ENCODE measurements around the gene HCAR2. TPM values are rescaled to one million over a fixed set of nuclear protein-coding genes. Genes with fewer than 3 reads are reported as not detected.
"Not testable (repeated sequence)": the region's sequence is repeated elsewhere in the genome, so short reads cannot be mapped to it uniquely, and the experiment has no call there.

Gene HCAR2
- total RNA-seq, 4 donors from 2014 or later = 0.18 TPM; not detected in 3

DNA sequence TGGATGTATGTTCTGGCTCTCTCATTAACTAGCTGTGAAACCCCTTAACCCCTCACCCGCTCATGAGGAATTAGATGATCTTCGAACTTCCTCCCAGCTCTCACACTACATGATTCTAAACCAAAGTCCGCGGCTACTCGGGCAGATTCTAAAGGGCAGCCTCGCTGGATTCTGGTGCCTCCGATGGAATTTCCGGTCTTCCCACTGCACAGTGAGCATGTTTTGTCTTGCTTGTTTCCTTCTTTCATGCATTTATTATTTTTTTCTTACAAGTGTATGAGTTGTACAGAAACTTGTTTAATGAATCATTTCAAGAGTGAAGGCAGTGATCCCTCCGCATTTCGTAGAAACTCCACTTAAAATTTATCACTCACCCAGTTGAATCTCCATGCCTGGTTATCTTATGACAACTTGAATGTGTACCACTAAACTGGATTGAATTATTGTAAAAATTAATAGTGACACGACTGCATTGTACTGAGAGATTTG, 17.9 kb upstream of the HCAR2 start:
- TF ChIP-seq, protein P1, sequence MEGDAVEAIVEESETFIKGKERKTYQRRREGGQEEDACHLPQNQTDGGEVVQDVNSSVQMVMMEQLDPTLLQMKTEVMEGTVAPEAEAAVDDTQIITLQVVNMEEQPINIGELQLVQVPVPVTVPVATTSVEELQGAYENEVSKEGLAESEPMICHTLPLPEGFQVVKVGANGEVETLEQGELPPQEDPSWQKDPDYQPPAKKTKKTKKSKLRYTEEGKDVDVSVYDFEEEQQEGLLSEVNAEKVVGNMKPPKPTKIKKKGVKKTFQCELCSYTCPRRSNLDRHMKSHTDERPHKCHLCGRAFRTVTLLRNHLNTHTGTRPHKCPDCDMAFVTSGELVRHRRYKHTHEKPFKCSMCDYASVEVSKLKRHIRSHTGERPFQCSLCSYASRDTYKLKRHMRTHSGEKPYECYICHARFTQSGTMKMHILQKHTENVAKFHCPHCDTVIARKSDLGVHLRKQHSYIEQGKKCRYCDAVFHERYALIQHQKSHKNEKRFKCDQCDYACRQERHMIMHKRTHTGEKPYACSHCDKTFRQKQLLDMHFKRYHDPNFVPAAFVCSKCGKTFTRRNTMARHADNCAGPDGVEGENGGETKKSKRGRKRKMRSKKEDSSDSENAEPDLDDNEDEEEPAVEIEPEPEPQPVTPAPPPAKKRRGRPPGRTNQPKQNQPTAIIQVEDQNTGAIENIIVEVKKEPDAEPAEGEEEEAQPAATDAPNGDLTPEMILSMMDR (IDR thresholded peaks at IDR 0.05 in 4 of 5, conservative IDR thresholded peaks at IDR 0.05 in 1 of 5) = no peak
- TF ChIP-seq POLR2A (IDR thresholded peaks at IDR 0.05) = no peak
- in situ Hi-C loops (cut with MboI; ENCODE audit: low sequenced_read_pairs in 4 of 4) = no loop called here
- H3K9me3 ChIP-seq = no peaks in the 10 kb centered on the region
- no peaks in the 10 kb centered on the region for H3K36me3 ChIP-seq
- H3K4me3 ChIP-seq = no peak overlapping the region
- ATAC-seq (no peak), DNase-seq (no peak)
- intact Hi-C loops (cut with DNase I; ENCODE audit: low total_unique reads) = no loop called here
- no peaks in the 10 kb centered on the region for H3K27me3 ChIP-seq
- no peak overlapping the region for H3K27ac ChIP-seq
- H3K4me1 ChIP-seq = no peaks in the 10 kb centered on the region

DNA sequence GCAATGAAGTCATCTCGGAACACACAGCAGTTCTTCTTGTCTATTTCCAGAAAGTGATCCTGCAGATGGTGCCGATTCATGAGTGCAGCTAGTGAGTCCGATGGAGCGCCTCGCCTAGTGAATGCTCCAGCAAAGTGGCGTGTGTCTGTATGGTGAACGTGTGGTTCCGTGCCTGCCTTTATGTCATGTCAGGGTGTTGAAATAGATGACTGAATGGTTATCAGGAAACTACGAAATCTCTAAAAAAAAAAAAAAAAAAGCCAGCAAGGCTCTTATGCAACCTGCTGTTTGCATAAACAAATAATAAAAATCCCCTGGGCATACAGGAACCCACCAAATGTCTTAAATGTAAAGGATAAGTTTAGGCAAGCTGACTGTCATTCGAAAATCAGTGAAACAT, 13.5 kb upstream of the HCAR2 start, which contains the start of gene HCAR3:
HCAR3 (minus strand) TSS at position 154 of the 400 bp plus-strand sequence; CDS start at position 80, 74 bp downstream.
- in situ Hi-C loops (cut with MboI; ENCODE audit: low sequenced_read_pairs in 4 of 4) = not testable (repeated sequence)

DNA sequence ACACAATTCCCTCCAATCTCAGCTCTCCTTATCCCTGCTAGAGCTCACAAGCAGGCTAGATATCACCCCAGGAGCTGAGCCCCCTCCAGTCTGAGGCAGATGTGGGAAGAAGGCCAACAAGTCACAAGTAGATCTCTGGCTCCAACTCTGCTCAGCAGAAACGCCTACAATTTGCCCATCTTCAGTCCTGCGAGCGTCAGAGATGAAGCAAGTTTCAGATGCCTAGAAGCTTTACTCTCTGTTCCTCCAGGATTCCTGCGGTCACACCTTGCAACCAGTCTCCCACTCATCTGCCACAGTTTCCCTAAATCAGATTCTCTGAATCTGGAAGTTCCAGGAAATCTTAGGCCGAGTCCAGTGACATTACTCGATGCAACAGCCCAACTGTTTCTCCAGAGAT, 12.1 kb upstream of the HCAR2 start:
- H3K36me3 ChIP-seq; in situ Hi-C loops (cut with MboI; ENCODE audit: low sequenced_read_pairs in 4 of 4); intact Hi-C loops (cut with DNase I; ENCODE audit: low total_unique reads); H3K4me3 ChIP-seq; ATAC-seq; DNase-seq; H3K27ac ChIP-seq; H3K27me3 ChIP-seq; H3K4me1 ChIP-seq; H3K9me3 ChIP-seq: not testable (repeated sequence)

More for the DNA sequence above, 13.5 kb upstream of the HCAR2 start, which contains the start of gene HCAR3:
- ATAC-seq; H3K4me3 ChIP-seq; H3K27ac ChIP-seq; H3K36me3 ChIP-seq; H3K9me3 ChIP-seq; H3K27me3 ChIP-seq; intact Hi-C loops (cut with DNase I; ENCODE audit: low total_unique reads); H3K4me1 ChIP-seq; DNase-seq: not testable (repeated sequence)

DNA sequence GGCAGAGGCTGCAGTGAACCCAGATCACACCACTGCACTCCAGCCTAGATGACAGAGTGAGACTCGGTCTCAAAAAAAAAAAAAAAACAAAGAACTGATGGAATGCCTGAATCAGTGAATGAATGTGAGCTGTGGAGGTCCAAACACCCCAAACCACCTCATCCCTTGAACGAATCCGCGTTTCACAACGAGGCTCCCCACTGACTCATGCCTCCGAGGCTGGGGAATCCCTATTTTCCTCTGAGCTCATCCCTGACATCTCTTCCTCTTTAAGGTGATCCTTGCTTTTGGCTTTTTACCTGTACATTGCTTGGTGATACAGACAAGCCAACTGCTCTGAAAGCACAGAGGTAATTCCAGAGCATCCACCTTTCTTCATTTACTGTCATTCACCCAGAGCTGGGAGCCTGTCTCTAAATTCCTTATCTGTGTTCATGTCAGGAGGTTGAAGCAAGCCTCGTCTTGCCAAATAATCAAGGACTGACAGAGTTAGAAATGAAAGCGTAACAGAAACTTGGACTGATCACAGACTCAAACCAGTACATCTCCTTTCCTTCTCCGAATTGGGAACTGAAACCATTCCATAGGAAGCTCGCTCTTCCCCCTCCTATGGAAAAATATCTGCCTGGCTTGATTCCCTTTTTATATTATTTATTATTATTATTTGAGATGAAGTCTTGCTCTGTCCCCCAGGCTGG, 10.5 kb upstream of the HCAR2 start:
- H3K27me3 ChIP-seq; intact Hi-C loops (cut with DNase I; ENCODE audit: low total_unique reads); DNase-seq; in situ Hi-C loops (cut with MboI; ENCODE audit: low sequenced_read_pairs in 4 of 4); H3K4me3 ChIP-seq; H3K27ac ChIP-seq; H3K36me3 ChIP-seq; H3K4me1 ChIP-seq; H3K9me3 ChIP-seq: not testable (repeated sequence)
- peak in 1 of 2 donors; percentile 19 for ATAC-seq

DNA sequence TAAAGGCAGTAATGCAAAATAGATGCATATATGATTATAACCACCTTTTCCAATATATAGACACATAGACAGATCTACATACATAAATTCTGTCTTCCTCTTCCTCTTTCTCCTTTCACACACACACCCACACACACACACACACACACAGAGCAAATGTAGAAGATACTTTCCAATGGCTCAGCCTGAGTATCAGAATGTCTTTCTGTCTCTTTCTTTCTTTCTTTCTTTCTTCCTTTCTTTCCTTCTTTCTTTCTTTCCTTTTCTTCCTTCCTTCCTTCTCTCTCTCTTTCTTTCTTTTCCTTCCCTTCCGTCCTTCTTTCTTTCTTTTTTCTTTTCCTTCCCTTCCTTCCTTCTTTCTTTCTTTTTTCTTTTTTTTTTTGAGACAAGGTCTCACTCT, 8.1 kb upstream of the HCAR2 start:
- H3K27me3 ChIP-seq; H3K4me1 ChIP-seq; H3K36me3 ChIP-seq; DNase-seq; H3K27ac ChIP-seq; ATAC-seq; H3K9me3 ChIP-seq; in situ Hi-C loops (cut with MboI; ENCODE audit: low sequenced_read_pairs in 4 of 4); intact Hi-C loops (cut with DNase I; ENCODE audit: low total_unique reads); H3K4me3 ChIP-seq: not testable (repeated sequence)

DNA sequence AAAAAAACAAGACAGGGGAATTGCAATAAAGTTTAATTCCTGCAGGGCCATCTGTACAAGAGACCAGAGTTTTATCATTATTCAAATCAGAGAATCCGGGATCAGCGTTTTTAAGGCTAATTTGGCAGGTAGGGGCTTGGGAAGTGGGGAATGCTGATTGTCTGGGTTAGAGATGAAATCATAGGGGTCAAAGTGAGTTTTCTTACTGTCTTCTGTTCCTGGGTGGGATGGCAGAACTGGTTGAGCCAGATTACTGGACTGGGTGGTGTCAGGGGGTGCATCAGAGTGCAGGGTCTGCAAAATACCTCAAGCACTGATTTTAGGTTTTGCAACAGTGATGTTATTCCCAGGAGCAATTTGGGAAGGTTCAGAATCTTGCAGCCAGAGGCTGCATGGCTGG, 7.2 kb upstream of the HCAR2 start:
- in situ Hi-C loops (cut with MboI; ENCODE audit: low sequenced_read_pairs in 4 of 4); H3K27ac ChIP-seq; H3K4me3 ChIP-seq; ATAC-seq; H3K9me3 ChIP-seq; H3K27me3 ChIP-seq; H3K4me1 ChIP-seq; intact Hi-C loops (cut with DNase I; ENCODE audit: low total_unique reads); DNase-seq; H3K36me3 ChIP-seq: not testable (repeated sequence)

DNA sequence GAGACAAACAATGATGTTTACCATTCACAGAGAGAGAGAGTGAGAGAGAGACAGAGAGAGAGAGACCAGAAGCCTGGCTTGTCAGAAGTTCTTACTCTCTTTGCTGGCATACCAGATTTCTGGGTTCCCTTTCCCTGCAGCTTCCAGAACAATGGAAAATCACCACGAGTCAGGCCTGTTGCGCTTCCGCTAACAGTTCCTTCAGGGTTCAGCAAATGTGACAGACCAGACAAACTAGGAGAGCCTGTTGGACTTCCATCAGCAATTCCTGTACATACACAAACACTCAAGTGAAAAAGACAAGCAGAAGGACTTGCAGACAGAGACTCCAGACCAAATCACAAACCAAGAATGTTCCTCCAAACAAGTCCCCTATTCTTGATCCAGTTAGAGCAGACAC, 6.1 kb upstream of the HCAR2 start:
- H3K9me3 ChIP-seq; DNase-seq; H3K27ac ChIP-seq; H3K4me3 ChIP-seq; intact Hi-C loops (cut with DNase I; ENCODE audit: low total_unique reads); ATAC-seq; H3K36me3 ChIP-seq; H3K27me3 ChIP-seq; H3K4me1 ChIP-seq; in situ Hi-C loops (cut with MboI; ENCODE audit: low sequenced_read_pairs in 4 of 4): not testable (repeated sequence)

DNA sequence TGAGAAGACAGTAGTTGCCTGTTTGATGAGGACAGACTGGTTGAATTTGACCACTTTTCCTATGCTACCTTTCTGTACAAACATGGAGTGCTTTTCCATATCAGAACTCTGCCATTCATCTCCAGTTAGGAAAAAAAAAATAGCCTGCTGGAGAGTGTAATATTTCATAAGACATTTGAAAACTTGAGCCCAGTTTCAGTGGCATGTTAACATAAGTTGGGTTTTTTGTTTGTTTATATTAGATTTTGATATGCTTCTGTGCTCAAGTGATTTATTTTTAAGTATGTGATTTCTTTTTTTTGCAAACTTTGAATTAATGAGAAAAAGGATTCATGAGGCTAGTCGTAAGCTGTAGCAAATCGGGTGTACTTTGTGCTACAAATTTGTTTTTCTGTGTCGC, 684 bp upstream of the HCAR2 start:
- intact Hi-C loops (cut with DNase I; ENCODE audit: low total_unique reads); H3K9me3 ChIP-seq; in situ Hi-C loops (cut with MboI; ENCODE audit: low sequenced_read_pairs in 4 of 4); H3K36me3 ChIP-seq; H3K27ac ChIP-seq; DNase-seq; ATAC-seq; H3K4me1 ChIP-seq; H3K27me3 ChIP-seq; H3K4me3 ChIP-seq: not testable (repeated sequence)

DNA sequence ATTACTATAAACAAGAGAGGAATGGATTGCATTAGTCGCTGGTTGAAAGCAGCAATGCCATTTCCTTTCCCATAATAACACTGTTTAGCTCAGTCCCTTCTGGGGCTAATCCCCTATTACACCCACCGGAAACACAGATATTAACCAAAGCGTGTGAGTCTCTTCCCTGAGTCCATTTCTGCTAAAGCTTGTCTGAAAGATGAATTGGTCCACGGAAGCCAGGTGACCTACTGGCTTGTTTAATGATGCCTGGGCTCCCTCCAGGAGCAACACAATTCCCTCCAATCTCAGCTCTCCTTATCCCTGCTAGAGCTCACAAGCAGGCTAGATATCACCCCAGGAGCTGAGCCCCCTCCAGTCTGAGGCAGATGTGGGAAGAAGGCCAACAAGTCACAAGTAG, 1.7 kb downstream of the HCAR2 start:
- H3K27ac ChIP-seq; H3K4me3 ChIP-seq; H3K36me3 ChIP-seq; H3K4me1 ChIP-seq; H3K9me3 ChIP-seq; DNase-seq; H3K27me3 ChIP-seq; intact Hi-C loops (cut with DNase I; ENCODE audit: low total_unique reads); in situ Hi-C loops (cut with MboI; ENCODE audit: low sequenced_read_pairs in 4 of 4); ATAC-seq: not testable (repeated sequence)

DNA sequence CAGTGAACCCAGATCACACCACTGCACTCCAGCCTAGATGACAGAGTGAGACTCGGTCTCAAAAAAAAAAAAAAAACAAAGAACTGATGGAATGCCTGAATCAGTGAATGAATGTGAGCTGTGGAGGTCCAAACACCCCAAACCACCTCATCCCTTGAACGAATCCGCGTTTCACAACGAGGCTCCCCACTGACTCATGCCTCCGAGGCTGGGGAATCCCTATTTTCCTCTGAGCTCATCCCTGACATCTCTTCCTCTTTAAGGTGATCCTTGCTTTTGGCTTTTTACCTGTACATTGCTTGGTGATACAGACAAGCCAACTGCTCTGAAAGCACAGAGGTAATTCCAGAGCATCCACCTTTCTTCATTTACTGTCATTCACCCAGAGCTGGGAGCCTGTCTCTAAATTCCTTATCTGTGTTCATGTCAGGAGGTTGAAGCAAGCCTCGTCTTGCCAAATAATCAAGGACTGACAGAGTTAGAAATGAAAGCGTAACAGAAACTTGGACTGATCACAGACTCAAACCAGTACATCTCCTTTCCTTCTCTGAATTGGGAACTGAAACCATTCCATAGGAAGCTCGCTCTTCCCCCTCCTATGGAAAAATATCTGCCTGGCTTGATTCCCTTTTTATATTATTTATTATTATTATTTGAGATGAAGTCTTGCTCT, 3.0 kb downstream of the HCAR2 start:
- DNase-seq; H3K4me3 ChIP-seq; H3K9me3 ChIP-seq; H3K4me1 ChIP-seq; H3K36me3 ChIP-seq; H3K27me3 ChIP-seq; H3K27ac ChIP-seq; intact Hi-C loops (cut with DNase I; ENCODE audit: low total_unique reads); ATAC-seq; in situ Hi-C loops (cut with MboI; ENCODE audit: low sequenced_read_pairs in 4 of 4): not testable (repeated sequence)

DNA sequence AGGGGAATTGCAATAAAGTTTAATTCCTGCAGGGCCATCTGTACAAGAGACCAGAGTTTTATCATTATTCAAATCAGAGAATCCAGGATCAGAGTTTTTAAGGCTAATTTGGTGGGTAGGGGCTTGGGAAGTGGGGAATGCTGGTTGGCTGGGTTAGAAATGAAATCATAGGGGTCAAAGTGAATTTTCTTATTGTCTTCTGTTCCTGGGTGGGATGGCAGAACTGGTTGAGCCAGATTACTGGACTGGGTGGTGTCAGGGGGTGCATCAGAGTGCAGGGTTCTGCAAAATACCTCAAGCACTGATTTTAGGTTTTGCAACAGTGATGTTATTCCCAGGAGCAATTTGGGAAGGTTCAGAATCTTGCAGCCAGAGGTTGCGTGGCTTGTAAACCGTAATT, 6.2 kb downstream of the HCAR2 start:
- H3K27me3 ChIP-seq; H3K4me1 ChIP-seq; in situ Hi-C loops (cut with MboI; ENCODE audit: low sequenced_read_pairs in 4 of 4); DNase-seq; intact Hi-C loops (cut with DNase I; ENCODE audit: low total_unique reads); H3K4me3 ChIP-seq; H3K9me3 ChIP-seq; H3K27ac ChIP-seq; ATAC-seq; H3K36me3 ChIP-seq: not testable (repeated sequence)

All from gastrocnemius medialis (tissue), 4 donors.